ENCODE measurements around the gene PPARA. TPM values are rescaled to one million over a fixed set of nuclear protein-coding genes. Genes with fewer than 3 reads are reported as not detected.
A peak's percentile ranks its signal among the peaks of the same experiment; 100 is the strongest.

Gene PPARA
- total RNA-seq, 1 experiment from 2014 or later: 10.7 TPM

- POLR2A ChIA-PET: no interaction called here
- Histone ChIP-seq H3K4me1 (ENCODE audit: control insufficient read depth, insufficient read depth, low read length) (peaks cover 5% of the 10 kb centered on the region; the same call in 1 of the 2 replicates), H3K27ac (ENCODE audit: low read length) (no peak overlapping the region), H3K4me3 (ENCODE audit: low read depth in 2 of 2, low read length in 2 of 2) (no peak overlapping the region), H3K9me3 (ENCODE audit: control insufficient read depth, insufficient read depth, low read depth, low read length) (no peaks in the 10 kb centered on the region), H3K36me3 (ENCODE audit: control insufficient read depth, insufficient read depth, low read length) (no peaks in the 10 kb centered on the region), H3K27me3 (ENCODE audit: control insufficient read depth, insufficient read depth, low read length) (no peaks in the 10 kb centered on the region)
- CTCF ChIA-PET: no interaction called here
- TF ChIP-seq REST (IDR thresholded peaks at IDR 0.05; ENCODE audit: insufficient read depth in 1 of 2, low read depth in 2 of 2, low read length in 1 of 2) (no peak), POLR2AphosphoS5 (IDR thresholded peaks at IDR 0.05; ENCODE audit: low read depth, low read length) (no peak)
- in situ Hi-C loops (cut with HindIII; ENCODE audit: low pct_unique_long_range_greater_than_20kb, low sequenced_read_pairs): no loop called here
- no TSS peak for BruUV-seq (replicated peaks)
- ATAC-seq: peak; percentile 66
- intact Hi-C loops (cut with micrococcal nuclease; ENCODE audit: unreplicated experiment): no loop called here
- no peak for DNase-seq (ENCODE audit: low read depth, low spot score)
Measured at GRCh38 chr22:46201059-46201757, 50.9 kb downstream of the PPARA start.

- no peak for TF ChIP-seq TCF7L2 (IDR thresholded peaks at IDR 0.05; ENCODE audit: low read depth, low read length)
- TF ChIP-seq SIN3A (IDR thresholded peaks at IDR 0.05; ENCODE audit: borderline replicate concordance, insufficient read depth, low read depth, low read length): no peak
- TF ChIP-seq REST (IDR thresholded peaks at IDR 0.05; ENCODE audit: insufficient read depth in 1 of 2, low read depth in 2 of 2, low read length in 1 of 2): no peak
- no peak for TF ChIP-seq CTCF (IDR thresholded peaks at IDR 0.05)
- no peak for TF ChIP-seq POLR2AphosphoS5 (IDR thresholded peaks at IDR 0.05; ENCODE audit: low read depth, low read length)
- DNase-seq (ENCODE audit: low read depth, low spot score) (no peak), ATAC-seq (no peak)
- BruUV-seq (replicated peaks): no TSS peak
- peaks cover 5% of the 10 kb centered on the region; the same call in 1 of the 2 replicates for H3K4me1 ChIP-seq (ENCODE audit: control insufficient read depth, insufficient read depth, low read length)
- in situ Hi-C loops (cut with HindIII; ENCODE audit: low pct_unique_long_range_greater_than_20kb, low sequenced_read_pairs): no loop called here
- no peaks in the 10 kb centered on the region for H3K27me3 ChIP-seq (ENCODE audit: control insufficient read depth, insufficient read depth, low read length)
- CTCF ChIA-PET: no interaction called here
- H3K36me3 ChIP-seq (ENCODE audit: control insufficient read depth, insufficient read depth, low read length): no peaks in the 10 kb centered on the region
- H3K9me3 ChIP-seq (ENCODE audit: control insufficient read depth, insufficient read depth, low read depth, low read length): no peaks in the 10 kb centered on the region
- POLR2A ChIA-PET: no interaction called here
- H3K27ac ChIP-seq (ENCODE audit: low read length): no peak overlapping the region
- intact Hi-C loops (cut with micrococcal nuclease; ENCODE audit: unreplicated experiment): no loop called here
- no peak overlapping the region for H3K4me3 ChIP-seq (ENCODE audit: low read depth in 2 of 2, low read length in 2 of 2)
Measured at GRCh38 chr22:46202897-46203600, 52.7 kb downstream of the PPARA start.

Measured in Panc1 (cell line).